ENCODE data around the gene SHD. TPM values are rescaled to one million over a fixed set of nuclear protein-coding genes. Genes with fewer than 3 reads are reported as not detected.

SHD gene
- total and polyA plus RNA-seq, 2 of the 8 experiments (the other 6 are each of a cell fraction or from before 2014, with no cell fraction given): 5.8 to 10.7 TPM

GRCh38 chr19:4324228-4324627 is 45.2 kb downstream of the SHD start (continued):
- TF ChIP-seq CHD7 (IDR thresholded peaks at IDR 0.05; ENCODE audit: insufficient replicate concordance, low read length) (no peak), RXRA (IDR thresholded peaks at IDR 0.05; ENCODE audit: insufficient read depth, low read depth, low read length) (no peak), CTCF (IDR thresholded peaks at IDR 0.05; ENCODE audit: control extremely low read depth in 1 of 3, insufficient read depth in 1 of 3, low read depth in 1 of 3, low read length in 3 of 3) (no peak), POLR2AphosphoS5 (IDR thresholded peaks at IDR 0.05; ENCODE audit: low read depth, low read length) (no peak), ATF3 (IDR thresholded peaks at IDR 0.05; ENCODE audit: insufficient read depth, low read depth, low read length) (no peak), CEBPB (IDR thresholded peaks at IDR 0.05; ENCODE audit: low read depth, low read length) (no peak), NRF1 (IDR thresholded peaks at IDR 0.05; ENCODE audit: low read depth, low read length) (no peak), SIX5 (IDR thresholded peaks at IDR 0.05; ENCODE audit: low read depth, low read length) (no peak), SUZ12 (IDR thresholded peaks at IDR 0.05; ENCODE audit: low read length) (no peak)
